ENCODE measurements around the gene ANKRD26. TPM values are rescaled to one million over a fixed set of nuclear protein-coding genes. Genes with fewer than 3 reads are reported as not detected.

ANKRD26 gene
- polyA plus RNA-seq, 1 of the 3 experiments (the other 2 are of a cell fraction) = 1.0 TPM

DNA sequence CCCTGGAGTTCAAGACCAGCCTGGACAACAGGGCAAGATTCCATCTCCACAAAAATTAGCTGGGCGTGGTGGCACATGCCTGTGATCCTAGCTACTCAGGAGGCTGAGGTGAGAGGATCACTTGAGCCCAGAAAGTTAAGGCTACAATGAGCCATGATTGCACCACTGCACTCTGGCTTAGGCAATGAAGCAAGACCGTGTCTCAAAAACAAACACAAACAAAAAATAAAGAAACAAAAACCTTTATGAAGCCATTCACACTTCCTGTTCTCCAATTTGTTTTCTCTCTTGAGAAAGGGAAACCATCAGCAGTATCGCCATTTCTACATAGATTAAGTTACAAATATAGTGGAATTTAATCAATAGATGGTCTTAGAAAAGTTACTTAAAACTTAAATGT is 34.1 kb upstream of the ANKRD26 start:
- ChIA-PET CTCF (interaction anchor here (0.9 to 1.7 kb wide), 3 partner anchors 21 to 89 kb away, joined by 3 to 7 read pairs (median 6); no protein-coding TSS in a partner anchor), POLR2A (no interaction called here)
- H3K79me2 ChIP-seq (ENCODE audit: insufficient read depth) = peaks cover 34% of the 10 kb centered on the region

DNA sequence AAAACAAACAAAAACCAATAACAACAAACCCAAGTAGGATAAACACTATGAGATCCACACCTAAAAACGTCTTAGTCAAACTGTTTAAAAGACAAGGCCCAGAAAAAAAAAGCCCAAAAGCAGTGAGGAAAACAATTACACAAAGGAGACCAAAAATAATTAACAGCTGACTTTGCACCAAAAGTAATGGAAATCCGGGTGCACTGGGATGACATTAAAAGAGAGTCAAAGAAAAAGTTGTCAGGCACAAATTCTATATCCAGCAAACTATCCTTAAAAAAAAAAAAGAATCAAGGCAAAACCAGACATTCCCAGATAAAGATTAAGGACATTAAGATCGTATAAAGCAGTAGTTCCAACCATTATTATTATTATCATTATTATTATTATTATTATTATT is 7.9 kb upstream of the ANKRD26 start:
- Histone ChIP-seq H3K9ac (no peak overlapping the region), H3K4me1 (ENCODE audit: control insufficient read depth in 1 of 2, insufficient read depth in 2 of 2, low read depth in 1 of 2, low read length in 1 of 2) (no peaks in the 10 kb centered on the region), H3K9me3 (no peaks in the 10 kb centered on the region), H3K4me2 (no peak overlapping the region), H3K9me2 (no peaks in the 10 kb centered on the region; the same call in 1 of the 2 replicates), H3K27me3 (ENCODE audit: insufficient read depth) (no peaks in the 10 kb centered on the region), H2AFZ (ENCODE audit: low read depth) (no peak overlapping the region), H3K79me2 (ENCODE audit: insufficient read depth) (peaks cover 3% of the 10 kb centered on the region; the same call in 1 of the 2 replicates), H4K20me1 (ENCODE audit: insufficient read depth) (no peaks in the 10 kb centered on the region), H3K27ac (ENCODE audit: low read depth in 2 of 2, low read length in 1 of 2) (no peak overlapping the region), H3K36me3 (replicated peaks in 1 of 2; ENCODE audit: control insufficient read depth in 1 of 2, insufficient read depth in 2 of 2, low read length in 1 of 2) (peaks cover 38 to 55% of the 10 kb centered on the region in 2 experiments), H3K4me3 (ENCODE audit: low read depth in 2 of 2, low read length in 1 of 2) (no peak overlapping the region), H3F3A (replicated peaks; ENCODE audit: insufficient read depth) (peaks cover 40% of the 10 kb centered on the region)
- CTCF ChIA-PET = interaction anchor here (1.2 kb wide), 1 partner anchor 382 kb away, joined by 3 read pairs; no protein-coding TSS in a partner anchor
- 90% methylated on average over 3 of the region's 3 CpGs for whole genome bisulfite sequencing (ENCODE audit: low lambda C conversion rate)
- TF ChIP-seq TEAD4 (IDR thresholded peaks at IDR 0.05; ENCODE audit: borderline replicate concordance, insufficient read depth) (no peak), ELF1 (IDR thresholded peaks at IDR 0.05) (no peak), FOXJ3 (CRISPR knock-in tag; IDR thresholded peaks at IDR 0.05) (no peak)
- TF ChIP-seq, protein P1, sequence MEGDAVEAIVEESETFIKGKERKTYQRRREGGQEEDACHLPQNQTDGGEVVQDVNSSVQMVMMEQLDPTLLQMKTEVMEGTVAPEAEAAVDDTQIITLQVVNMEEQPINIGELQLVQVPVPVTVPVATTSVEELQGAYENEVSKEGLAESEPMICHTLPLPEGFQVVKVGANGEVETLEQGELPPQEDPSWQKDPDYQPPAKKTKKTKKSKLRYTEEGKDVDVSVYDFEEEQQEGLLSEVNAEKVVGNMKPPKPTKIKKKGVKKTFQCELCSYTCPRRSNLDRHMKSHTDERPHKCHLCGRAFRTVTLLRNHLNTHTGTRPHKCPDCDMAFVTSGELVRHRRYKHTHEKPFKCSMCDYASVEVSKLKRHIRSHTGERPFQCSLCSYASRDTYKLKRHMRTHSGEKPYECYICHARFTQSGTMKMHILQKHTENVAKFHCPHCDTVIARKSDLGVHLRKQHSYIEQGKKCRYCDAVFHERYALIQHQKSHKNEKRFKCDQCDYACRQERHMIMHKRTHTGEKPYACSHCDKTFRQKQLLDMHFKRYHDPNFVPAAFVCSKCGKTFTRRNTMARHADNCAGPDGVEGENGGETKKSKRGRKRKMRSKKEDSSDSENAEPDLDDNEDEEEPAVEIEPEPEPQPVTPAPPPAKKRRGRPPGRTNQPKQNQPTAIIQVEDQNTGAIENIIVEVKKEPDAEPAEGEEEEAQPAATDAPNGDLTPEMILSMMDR (IDR thresholded peaks at IDR 0.05) = no peak
- TF ChIP-seq, protein P2, sequence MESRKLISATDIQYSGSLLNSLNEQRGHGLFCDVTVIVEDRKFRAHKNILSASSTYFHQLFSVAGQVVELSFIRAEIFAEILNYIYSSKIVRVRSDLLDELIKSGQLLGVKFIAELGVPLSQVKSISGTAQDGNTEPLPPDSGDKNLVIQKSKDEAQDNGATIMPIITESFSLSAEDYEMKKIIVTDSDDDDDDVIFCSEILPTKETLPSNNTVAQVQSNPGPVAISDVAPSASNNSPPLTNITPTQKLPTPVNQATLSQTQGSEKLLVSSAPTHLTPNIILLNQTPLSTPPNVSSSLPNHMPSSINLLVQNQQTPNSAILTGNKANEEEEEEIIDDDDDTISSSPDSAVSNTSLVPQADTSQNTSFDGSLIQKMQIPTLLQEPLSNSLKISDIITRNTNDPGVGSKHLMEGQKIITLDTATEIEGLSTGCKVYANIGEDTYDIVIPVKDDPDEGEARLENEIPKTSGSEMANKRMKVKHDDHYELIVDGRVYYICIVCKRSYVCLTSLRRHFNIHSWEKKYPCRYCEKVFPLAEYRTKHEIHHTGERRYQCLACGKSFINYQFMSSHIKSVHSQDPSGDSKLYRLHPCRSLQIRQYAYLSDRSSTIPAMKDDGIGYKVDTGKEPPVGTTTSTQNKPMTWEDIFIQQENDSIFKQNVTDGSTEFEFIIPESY (IDR thresholded peaks at IDR 0.05; ENCODE audit: borderline replicate concordance, low read depth) = no peak
- POLR2A ChIA-PET = no interaction called here
- DNase-seq = no peak

More for the DNA sequence above, 34.1 kb upstream of the ANKRD26 start:
- Histone ChIP-seq H3F3A (replicated peaks; ENCODE audit: insufficient read depth) (peaks cover 14% of the 10 kb centered on the region), H3K9me3 (no peaks in the 10 kb centered on the region; the same call in 1 of the 2 replicates), H4K20me1 (ENCODE audit: insufficient read depth) (no peaks in the 10 kb centered on the region), H2AFZ (ENCODE audit: low read depth) (no peak overlapping the region), H3K9me2 (no peaks in the 10 kb centered on the region), H3K27me3 (ENCODE audit: insufficient read depth) (no peaks in the 10 kb centered on the region), H3K36me3 (replicated peaks in 1 of 2; ENCODE audit: control insufficient read depth in 1 of 2, insufficient read depth in 2 of 2, low read length in 1 of 2) (peaks cover 84 to 89% of the 10 kb centered on the region in 2 experiments), H3K4me2 (no peak overlapping the region), H3K27ac (ENCODE audit: low read depth in 2 of 2, low read length in 1 of 2) (no peak overlapping the region), H3K9ac (no peak overlapping the region), H3K4me1 (ENCODE audit: control insufficient read depth in 1 of 2, insufficient read depth in 2 of 2, low read depth in 1 of 2, low read length in 1 of 2) (no peaks in the 10 kb centered on the region), H3K4me3 (ENCODE audit: low read depth in 2 of 2, low read length in 1 of 2) (no peak overlapping the region)
- TF ChIP-seq YY1 (IDR thresholded peaks at IDR 0.05; ENCODE audit: low read depth) = no peak
- 94% methylated on average over 3 of the region's 3 CpGs for WGBS (ENCODE audit: low lambda C conversion rate)
- DNase-seq = no peak

DNA sequence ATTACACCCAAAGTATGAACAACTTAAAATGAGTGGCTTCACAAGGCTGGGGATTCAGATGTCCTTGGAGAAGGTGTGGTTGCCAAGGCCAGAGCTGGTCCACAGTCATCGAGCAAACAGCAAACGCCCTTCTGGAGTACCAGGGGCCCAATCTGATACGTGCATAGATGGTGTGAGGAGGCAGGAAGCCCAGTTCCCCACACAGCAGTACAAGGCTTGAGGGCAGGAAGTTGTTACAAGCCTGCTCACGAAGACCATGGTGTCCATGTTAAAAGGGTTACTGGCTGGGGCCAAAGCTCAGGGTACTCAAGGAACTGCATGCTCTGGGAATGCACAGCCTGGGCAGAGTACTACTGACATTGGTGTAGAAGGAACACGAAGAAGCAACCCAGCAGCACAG is 4.6 kb upstream of the ANKRD26 start:
- Histone ChIP-seq H3K4me1 (ENCODE audit: control insufficient read depth in 1 of 2, insufficient read depth in 2 of 2, low read depth in 1 of 2, low read length in 1 of 2) (no peaks in the 10 kb centered on the region; a peak in 1 of 4 replicates), H3K27me3 (ENCODE audit: insufficient read depth) (no peaks in the 10 kb centered on the region), H3K9me3 (no peaks in the 10 kb centered on the region), H3K36me3 (replicated peaks in 1 of 2; ENCODE audit: control insufficient read depth in 1 of 2, insufficient read depth in 2 of 2, low read length in 1 of 2) (peaks cover 15 to 25% of the 10 kb centered on the region in 2 experiments), H4K20me1 (ENCODE audit: insufficient read depth) (no peaks in the 10 kb centered on the region), H3F3A (replicated peaks; ENCODE audit: insufficient read depth) (peaks cover 24% of the 10 kb centered on the region), H3K4me3 (ENCODE audit: low read depth in 2 of 2, low read length in 1 of 2) (no peak overlapping the region), H2AFZ (ENCODE audit: low read depth) (no peak overlapping the region), H3K9me2 (no peaks in the 10 kb centered on the region), H3K27ac (ENCODE audit: low read depth in 2 of 2, low read length in 1 of 2) (no peak overlapping the region), H3K9ac (no peak overlapping the region), H3K4me2 (no peak overlapping the region), H3K79me2 (ENCODE audit: insufficient read depth) (no peaks in the 10 kb centered on the region)
- 89% methylated on average over 5 of the region's 5 CpGs for WGBS (ENCODE audit: low lambda C conversion rate)
- ChIA-PET POLR2A (interaction anchor here (0.5 kb wide), 1 partner anchor 12 kb away, joined by 3 read pairs; no protein-coding TSS in a partner anchor), CTCF (interaction anchor here (0.7 kb wide), 1 partner anchor 255 kb away, joined by 3 read pairs; no protein-coding TSS in a partner anchor)
- no peak for DNase-seq
- TF ChIP-seq, protein P3, sequence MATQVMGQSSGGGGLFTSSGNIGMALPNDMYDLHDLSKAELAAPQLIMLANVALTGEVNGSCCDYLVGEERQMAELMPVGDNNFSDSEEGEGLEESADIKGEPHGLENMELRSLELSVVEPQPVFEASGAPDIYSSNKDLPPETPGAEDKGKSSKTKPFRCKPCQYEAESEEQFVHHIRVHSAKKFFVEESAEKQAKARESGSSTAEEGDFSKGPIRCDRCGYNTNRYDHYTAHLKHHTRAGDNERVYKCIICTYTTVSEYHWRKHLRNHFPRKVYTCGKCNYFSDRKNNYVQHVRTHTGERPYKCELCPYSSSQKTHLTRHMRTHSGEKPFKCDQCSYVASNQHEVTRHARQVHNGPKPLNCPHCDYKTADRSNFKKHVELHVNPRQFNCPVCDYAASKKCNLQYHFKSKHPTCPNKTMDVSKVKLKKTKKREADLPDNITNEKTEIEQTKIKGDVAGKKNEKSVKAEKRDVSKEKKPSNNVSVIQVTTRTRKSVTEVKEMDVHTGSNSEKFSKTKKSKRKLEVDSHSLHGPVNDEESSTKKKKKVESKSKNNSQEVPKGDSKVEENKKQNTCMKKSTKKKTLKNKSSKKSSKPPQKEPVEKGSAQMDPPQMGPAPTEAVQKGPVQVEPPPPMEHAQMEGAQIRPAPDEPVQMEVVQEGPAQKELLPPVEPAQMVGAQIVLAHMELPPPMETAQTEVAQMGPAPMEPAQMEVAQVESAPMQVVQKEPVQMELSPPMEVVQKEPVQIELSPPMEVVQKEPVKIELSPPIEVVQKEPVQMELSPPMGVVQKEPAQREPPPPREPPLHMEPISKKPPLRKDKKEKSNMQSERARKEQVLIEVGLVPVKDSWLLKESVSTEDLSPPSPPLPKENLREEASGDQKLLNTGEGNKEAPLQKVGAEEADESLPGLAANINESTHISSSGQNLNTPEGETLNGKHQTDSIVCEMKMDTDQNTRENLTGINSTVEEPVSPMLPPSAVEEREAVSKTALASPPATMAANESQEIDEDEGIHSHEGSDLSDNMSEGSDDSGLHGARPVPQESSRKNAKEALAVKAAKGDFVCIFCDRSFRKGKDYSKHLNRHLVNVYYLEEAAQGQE (IDR thresholded peaks at IDR 0.05; ENCODE audit: low read depth, low read length) = no peak
- TF ChIP-seq MXI1 (IDR thresholded peaks at IDR 0.05; ENCODE audit: low read depth, low read length) (no peak), RFX5 (IDR thresholded peaks at IDR 0.05; ENCODE audit: low read length) (no peak), FOXM1 (IDR thresholded peaks at IDR 0.05; ENCODE audit: low read depth) (no peak)
- TF ChIP-seq, protein P1 (IDR thresholded peaks at IDR 0.05) = no peak

All from SK-N-SH (cell line).